KMS-11 (cell line): ENCODE results near the gene ADAMTS17.

Source experiments
- H2AFZ ChIP-seq: fragments of 200-600 bp; sonication (generic); 2 replicates; pipeline ENCODE4 v1.6.1; 2016; ENCODE audit warnings: antibody characterized with exemption, mixed run types, low read depth
- H3K27ac ChIP-seq: fragments of 200-600 bp; sonication (generic); 2 replicates; pipeline ENCODE4 v1.6.1; 2016; ENCODE audit warnings: mild to moderate bottlenecking, mixed run types
- H3K27me3 ChIP-seq: fragments of 200-600 bp; sonication (generic); 2 replicates; pipeline ENCODE4 v1.6.1; 2017; ENCODE audit warnings: mild to moderate bottlenecking, low read depth, mixed run types, moderate library complexity; ENCODE audit not compliant: insufficient read depth
- H3K36me3 ChIP-seq: fragments of 200-600 bp; sonication (generic); 2 replicates; pipeline ENCODE4 v1.6.1; 2017; ENCODE audit warnings: mild to moderate bottlenecking, mixed run types; ENCODE audit not compliant: insufficient read depth
- H3K4me1 ChIP-seq: fragments of 200-600 bp; sonication (generic); 2 replicates; pipeline ENCODE4 v1.6.1; 2016; ENCODE audit warnings: mild to moderate bottlenecking, low read depth, mixed run types; ENCODE audit not compliant: poor library complexity, severe bottlenecking
- H3K4me2 ChIP-seq: fragments of 200-600 bp; sonication (generic); 2 replicates; pipeline ENCODE4 v1.7.0; 2016; ENCODE audit warnings: mild to moderate bottlenecking, mixed run types
- H3K4me3 ChIP-seq: fragments of 200-600 bp; sonication (generic); IDR thresholded peaks from 2 replicates; pipeline ENCODE4 v1.6.1; 2017; ENCODE audit warnings: low read depth, low read length, mixed read lengths; ENCODE audit not compliant: insufficient read depth
- H3K79me2 ChIP-seq: fragments of 200-600 bp; sonication (generic); 2 replicates; pipeline ENCODE4 v1.6.1; 2016; ENCODE audit warnings: low read depth, mixed run types; ENCODE audit not compliant: insufficient read depth
- H3K9ac ChIP-seq: fragments of 200-600 bp; sonication (generic); 2 replicates; pipeline ENCODE4 v1.6.1; 2016; ENCODE audit warnings: mild to moderate bottlenecking, mixed run types
- H4K20me1 ChIP-seq: fragments of 200-600 bp; sonication (generic); 2 replicates; pipeline ENCODE4 v1.6.1; 2016; ENCODE audit warnings: mild to moderate bottlenecking, mixed run types; ENCODE audit not compliant: insufficient read depth
- CTCF ChIP-seq: fragments of 200-600 bp; sonication (generic); conservative IDR thresholded peaks from 2 replicates; pipeline ENCODE4 v1.6.1; 2017; ENCODE audit warnings: low read depth, mild to moderate bottlenecking, antibody characterized with exemption, low read length, moderate library complexity, mixed read lengths

Gene ADAMTS17

GRCh38 chr15:100116416-100117190 lies 225.2 kb downstream of the ADAMTS17 start:
- Histone ChIP-seq H3K27ac (no peak overlapping the region), H4K20me1 (no peaks in the 10 kb centered on the region), H3K9ac (no peak overlapping the region), H3K4me2 (no peak overlapping the region), H3K27me3 (no peaks in the 10 kb centered on the region), H3K4me3 (no peak overlapping the region), H3K4me1 (peaks cover 4% of the 10 kb centered on the region), H3K36me3 (no peaks in the 10 kb centered on the region), H2AFZ (no peak overlapping the region), H3K79me2 (no peaks in the 10 kb centered on the region)
- no peak for TF ChIP-seq CTCF

- Histone ChIP-seq H3K4me2 (no peak overlapping the region), H3K4me1 (peaks cover 3% of the 10 kb centered on the region), H4K20me1 (no peaks in the 10 kb centered on the region), H3K27me3 (no peaks in the 10 kb centered on the region), H3K36me3 (no peaks in the 10 kb centered on the region), H3K9ac (no peak overlapping the region), H3K4me3 (no peak overlapping the region), H3K27ac (no peak overlapping the region), H2AFZ (no peak overlapping the region), H3K79me2 (no peaks in the 10 kb centered on the region)
- TF ChIP-seq CTCF, result no peak
Observed at GRCh38 chr15:100115711-100116090, 226.1 kb downstream of the ADAMTS17 start.

GRCh38 chr15:100115066-100115710 lies 226.6 kb downstream of the ADAMTS17 start:
- no peaks in the 10 kb centered on the region for H3K27me3 ChIP-seq
- no peaks in the 10 kb centered on the region for H3K36me3 ChIP-seq
- no peaks in the 10 kb centered on the region for H4K20me1 ChIP-seq
- H3K27ac ChIP-seq, result no peak overlapping the region
- H2AFZ ChIP-seq, result no peak overlapping the region
- no peak overlapping the region for H3K4me2 ChIP-seq
- H3K79me2 ChIP-seq, result no peaks in the 10 kb centered on the region
- no peak overlapping the region for H3K4me3 ChIP-seq
- no peak overlapping the region for H3K9ac ChIP-seq
- no peaks in the 10 kb centered on the region for H3K4me1 ChIP-seq
- no peak for TF ChIP-seq CTCF

GRCh38 chr15:100114571-100114970 lies 227.2 kb downstream of the ADAMTS17 start:
- no peak overlapping the region for H3K9ac ChIP-seq

More at GRCh38 chr15:100114571-100114970, 227.2 kb downstream of the ADAMTS17 start:
- Histone ChIP-seq H2AFZ (no peak overlapping the region), H3K4me2 (no peak overlapping the region), H3K27me3 (no peaks in the 10 kb centered on the region), H3K79me2 (no peaks in the 10 kb centered on the region), H3K4me3 (no peak overlapping the region), H3K4me1 (no peaks in the 10 kb centered on the region), H4K20me1 (no peaks in the 10 kb centered on the region), H3K27ac (no peak overlapping the region), H3K36me3 (no peaks in the 10 kb centered on the region)
- TF ChIP-seq CTCF, result no peak
